Astrocyte (in vitro differentiated cells and primary cell): ENCODE results near the gene MEFV. TPM values are rescaled to one million over a fixed set of nuclear protein-coding genes. Genes with fewer than 3 reads are reported as not detected.

ENCODE experiments used
- DNase-seq: peaks from one replicate; pipeline ENCODE4 v3.0.0-alpha.2; 2010; ENCODE audit warnings: low read depth
- FAIRE-seq: peaks from 2 replicates; lab custom pipeline; 2011; peaks lifted over from hg19 to GRCh38; lab: Jason Lieb, UNC
- H2AFZ ChIP-seq: 2 replicates; pipeline ENCODE4 v1.6.0; 2012; ENCODE audit warnings: low read depth, low read length, inconsistent platforms
- H3K27ac ChIP-seq: 2 replicates; pipeline ENCODE4 v1.5.1; 2011; ENCODE audit warnings: low read depth, low read length, inconsistent platforms
- H3K27me3 ChIP-seq: 2 replicates; pipeline ENCODE4 v1.6.0; 2011; ENCODE audit warnings: low read length, inconsistent platforms; ENCODE audit not compliant: insufficient read depth
- H3K36me3 ChIP-seq: 2 replicates; pipeline ENCODE4 v1.5.1; 2011; ENCODE audit warnings: low read length, inconsistent platforms; ENCODE audit not compliant: insufficient read depth
- H3K4me1 ChIP-seq: 2 replicates; pipeline ENCODE4 v1.5.1; 2011; ENCODE audit warnings: low read length, inconsistent platforms; ENCODE audit not compliant: insufficient read depth
- H3K4me2 ChIP-seq: 2 replicates; pipeline ENCODE4 v1.6.0; 2012; ENCODE audit warnings: low read length, inconsistent platforms
- H3K4me3 ChIP-seq: 2 replicates; pipeline ENCODE4 v1.5.1; 2011; ENCODE audit warnings: low read depth, mild to moderate bottlenecking, low read length, inconsistent platforms; ENCODE audit not compliant: insufficient read depth
- H3K79me2 ChIP-seq: 2 replicates; pipeline ENCODE4 v1.6.0; 2012; ENCODE audit warnings: mild to moderate bottlenecking, low read length, inconsistent platforms; ENCODE audit not compliant: insufficient read depth
- H3K9ac ChIP-seq: 2 replicates; pipeline ENCODE4 v1.6.0; 2012; ENCODE audit warnings: mild to moderate bottlenecking, low read length, inconsistent platforms
- H3K9me3 ChIP-seq: 2 replicates; pipeline ENCODE4 v1.5.1; 2012; ENCODE audit warnings: low read depth, mild to moderate bottlenecking, low read length, inconsistent platforms; ENCODE audit not compliant: insufficient read depth
- H4K20me1 ChIP-seq: 2 replicates; pipeline ENCODE4 v1.6.0; 2012; ENCODE audit warnings: low read length, inconsistent platforms; ENCODE audit not compliant: insufficient read depth
- H3K27ac Mint-ChIP-seq: one replicate; pipeline ENCODE4 v1.8.0; 2021; ENCODE audit warnings: mild to moderate bottlenecking, mixed read lengths; ENCODE audit not compliant: unreplicated experiment
- H3K27me3 Mint-ChIP-seq: one replicate; pipeline ENCODE4 v1.8.0; 2021; ENCODE audit warnings: low read depth, mixed read lengths; ENCODE audit not compliant: unreplicated experiment
- H3K36me3 Mint-ChIP-seq: one replicate; pipeline ENCODE4 v1.8.0; 2021; ENCODE audit warnings: low read depth, mixed read lengths; ENCODE audit not compliant: unreplicated experiment
- H3K4me1 Mint-ChIP-seq: one replicate; pipeline ENCODE4 v1.8.0; 2021; ENCODE audit warnings: low read depth, mixed read lengths; ENCODE audit not compliant: unreplicated experiment
- H3K4me3 Mint-ChIP-seq: one replicate; pipeline ENCODE4 v1.8.0; 2021; ENCODE audit warnings: mild to moderate bottlenecking, moderate library complexity, mixed read lengths; ENCODE audit not compliant: unreplicated experiment
- H3K9me3 Mint-ChIP-seq: one replicate; pipeline ENCODE4 v1.8.0; 2021; ENCODE audit warnings: mild to moderate bottlenecking, mixed read lengths; ENCODE audit not compliant: unreplicated experiment
- CTCF ChIP-seq: IDR thresholded peaks from 2 replicates; pipeline ENCODE4 v1.5.1; 2011; ENCODE audit warnings: low read depth, mild to moderate bottlenecking, inconsistent platforms, low read length, moderate library complexity; ENCODE audit not compliant: insufficient read depth
- EZH2 ChIP-seq: IDR thresholded peaks from 2 replicates; pipeline ENCODE4 v1.6.1; 2012; ENCODE audit warnings: mild to moderate bottlenecking, low read length, inconsistent platforms; ENCODE audit not compliant: insufficient read depth
- total RNA-seq: library from RNA; stranded (reverse); gene quantifications from 2 replicates; pipeline ENCODE4 v1.2.1, GENCODE V29; 2021

MEFV gene
- total RNA-seq, 1 donor from 2014 or later, result not detected

- Histone ChIP-seq H3K9ac (no peak overlapping the region), H3K9me3 (peaks cover 41% of the 10 kb centered on the region), H3K4me3 (no peak overlapping the region), H3K4me2 (no peak overlapping the region), H3K27me3 (no peaks in the 10 kb centered on the region), H4K20me1 (peaks cover 25% of the 10 kb centered on the region), H3K4me1 (no peaks in the 10 kb centered on the region), H3K27ac (no peak overlapping the region), H2AFZ (no peak overlapping the region), H3K36me3 (peaks cover 23% of the 10 kb centered on the region), H3K79me2 (peaks cover 31% of the 10 kb centered on the region)
- Mint-ChIP-seq H3K27me3 (no peaks in the 10 kb centered on the region), H3K4me3 (no peak overlapping the region), H3K36me3 (peaks cover 66% of the 10 kb centered on the region), H3K27ac (no peak overlapping the region), H3K4me1 (peaks cover 11% of the 10 kb centered on the region), H3K9me3 (peaks cover 50% of the 10 kb centered on the region)
- DNase-seq (no peak), FAIRE-seq (no peak)
- no peak for TF ChIP-seq EZH2
- TF ChIP-seq CTCF, result no peak
Observed at GRCh38 chr16:3295783-3296182, 39.4 kb upstream of the MEFV start.

- TF ChIP-seq CTCF (no peak), EZH2 (no peak)
- Histone ChIP-seq H2AFZ (no peak overlapping the region), H3K27ac (no peak overlapping the region), H4K20me1 (peaks cover 25% of the 10 kb centered on the region), H3K9ac (no peak overlapping the region), H3K4me2 (no peak overlapping the region), H3K36me3 (peaks cover 29% of the 10 kb centered on the region), H3K27me3 (no peaks in the 10 kb centered on the region), H3K4me3 (no peak overlapping the region), H3K4me1 (no peaks in the 10 kb centered on the region), H3K9me3 (peaks cover 46% of the 10 kb centered on the region), H3K79me2 (peaks cover 37% of the 10 kb centered on the region)
- H3K27ac Mint-ChIP-seq, result no peak overlapping the region
- peaks cover 55% of the 10 kb centered on the region for H3K9me3 Mint-ChIP-seq
- DNase-seq (no peak), FAIRE-seq (no peak)
- H3K4me1 Mint-ChIP-seq, result peaks cover 11% of the 10 kb centered on the region
- H3K27me3 Mint-ChIP-seq, result no peaks in the 10 kb centered on the region
- no peak overlapping the region for H3K4me3 Mint-ChIP-seq
- H3K36me3 Mint-ChIP-seq, result peaks cover 66% of the 10 kb centered on the region
Observed at GRCh38 chr16:3295209-3295608, 38.8 kb upstream of the MEFV start.

- peaks cover 61% of the 10 kb centered on the region for H3K9me3 ChIP-seq
- Mint-ChIP-seq H3K4me3 (peak overlapping the region; percentile 9), H3K27me3 (no peaks in the 10 kb centered on the region), H3K9me3 (peaks cover 61% of the 10 kb centered on the region), H3K27ac (no peak overlapping the region), H3K4me1 (peaks cover 11% of the 10 kb centered on the region), H3K36me3 (peaks cover 76% of the 10 kb centered on the region)
- H3K79me2 ChIP-seq, result peaks cover 58% of the 10 kb centered on the region
- H3K4me1 ChIP-seq, result no peaks in the 10 kb centered on the region
- no peak overlapping the region for H3K27ac ChIP-seq
- H3K4me3 ChIP-seq, result no peak overlapping the region
- TF ChIP-seq CTCF (no peak), EZH2 (no peak)
- H2AFZ ChIP-seq, result no peak overlapping the region
- H4K20me1 ChIP-seq, result peaks cover 36% of the 10 kb centered on the region
- no peaks in the 10 kb centered on the region for H3K27me3 ChIP-seq
- peaks cover 38% of the 10 kb centered on the region for H3K36me3 ChIP-seq
- H3K4me2 ChIP-seq, result no peak overlapping the region
- H3K9ac ChIP-seq, result no peak overlapping the region
- FAIRE-seq (no peak), DNase-seq (peak; percentile 49)
Observed at GRCh38 chr16:3292604-3293003, 36.2 kb upstream of the MEFV start.
